Peyer's patch (tissue), 4 donors: ENCODE results near the gene BICRA. TPM values are rescaled to one million over a fixed set of nuclear protein-coding genes. Genes with fewer than 3 reads are reported as not detected.

Source experiments
- DNase-seq, 3 donors: peaks; one replicate each; pipeline ENCODE4 v3.0.0-alpha.2; 2017 to 2019
- H3K27ac ChIP-seq, 4 donors: fragments of 200-600 bp; sonication (generic); one replicate each; pipeline ENCODE4 v1.5.1; 2016 to 2019
- H3K27me3 ChIP-seq, 2 donors: fragments of 200-600 bp; sonication (generic); one replicate each; pipeline ENCODE4 v1.5.1; 2019
- H3K36me3 ChIP-seq, 3 donors: fragments of 200-600 bp; sonication (generic); one replicate each; pipeline ENCODE4 v1.5.1; 2016 to 2019
- H3K4me1 ChIP-seq, 4 donors: fragments of 200-600 bp; sonication (generic); one replicate each; pipeline ENCODE4 v1.5.1; 2016 to 2019
- H3K4me3 ChIP-seq, 4 donors: fragments of 200-600 bp; sonication (generic); 1 replicate in 3 of 4; 2 replicates in 1 of 4; pipeline ENCODE4 v1.5.1; 2016 to 2019; ENCODE audit warnings: mild to moderate bottlenecking in 1 of 4
- H3K9me3 ChIP-seq, 4 donors: fragments of 200-600 bp; sonication (generic); one replicate each; pipeline ENCODE4 v1.5.1; 2016 to 2019; ENCODE audit warnings: mild to moderate bottlenecking in 1 of 4
- CTCF ChIP-seq, 6 experiments: fragments of 450-650 bp in 4 of 6; fragments of 200-600 bp in 2 of 6; sonication (generic) in 1 of 6; IDR thresholded peaks; one replicate each; pipeline ENCODE4 v1.5.1; 2017 to 2019; ENCODE audit warnings: antibody characterized with exemption in 6 of 6, mild to moderate bottlenecking in 3 of 6, moderate library complexity in 1 of 6
- POLR2A ChIP-seq, 2 donors: fragments of 450-650 bp; IDR thresholded peaks; one replicate each; pipeline ENCODE4 v1.5.1; 2017; ENCODE audit warnings: antibody characterized with exemption in 2 of 2, mild to moderate bottlenecking in 2 of 2, moderate library complexity in 2 of 2
- total RNA-seq, 4 donors: library from RNA; depleted of rRNA; stranded (reverse); fragments of >200 nt; gene quantifications; one replicate each; pipeline ENCODE4 v1.1.0, GENCODE V29; 2016

BICRA gene
- total RNA-seq, 4 donors from 2014 or later = 8.2 to 14.9 (median 13.3) TPM

GRCh38 chr19:47614559-47614958 lies 5.6 kb downstream of the BICRA start:
- H3K36me3 ChIP-seq = no peaks in the 10 kb centered on the region
- TF ChIP-seq CTCF (IDR thresholded peaks at IDR 0.05) (no peak), POLR2A (IDR thresholded peaks at IDR 0.05) (no peak)
- H3K4me3 ChIP-seq = no peak overlapping the region
- DNase-seq = no peak
- H3K27ac ChIP-seq = no peak overlapping the region
- peaks cover 0 to 46% (median 12%) of the 10 kb centered on the region in 4 donors for H3K4me1 ChIP-seq
- H3K9me3 ChIP-seq = no peaks in the 10 kb centered on the region
- H3K27me3 ChIP-seq = no peaks in the 10 kb centered on the region

GRCh38 chr19:47615230-47615629 lies 6.3 kb downstream of the BICRA start:
- H3K9me3 ChIP-seq = no peaks in the 10 kb centered on the region
- no peaks in the 10 kb centered on the region for H3K27me3 ChIP-seq
- no peak overlapping the region for H3K27ac ChIP-seq
- no peaks in the 10 kb centered on the region for H3K36me3 ChIP-seq
- no peak for DNase-seq
- no peak for TF ChIP-seq POLR2A (IDR thresholded peaks at IDR 0.05)
- TF ChIP-seq CTCF (IDR thresholded peaks at IDR 0.05) = no peak
- peaks cover 0 to 53% (median 10%) of the 10 kb centered on the region in 4 donors for H3K4me1 ChIP-seq
- no peak overlapping the region for H3K4me3 ChIP-seq

GRCh38 chr19:47615714-47616113 lies 6.8 kb downstream of the BICRA start:
- Histone ChIP-seq H3K9me3 (no peaks in the 10 kb centered on the region), H3K4me1 (peaks cover 0 to 49% (median 6%) of the 10 kb centered on the region in 4 donors), H3K4me3 (no peak overlapping the region), H3K27me3 (no peaks in the 10 kb centered on the region), H3K27ac (no peak overlapping the region), H3K36me3 (no peaks in the 10 kb centered on the region)
- DNase-seq = no peak
- TF ChIP-seq CTCF (IDR thresholded peaks at IDR 0.05) (no peak), POLR2A (IDR thresholded peaks at IDR 0.05) (no peak)

- no peaks in the 10 kb centered on the region for H3K27me3 ChIP-seq
- H3K27ac ChIP-seq = peak overlapping the region in 1 of 4 donors; percentile 19
- H3K36me3 ChIP-seq = no peaks in the 10 kb centered on the region
- H3K4me1 ChIP-seq = peaks cover 0 to 34% (median 4%) of the 10 kb centered on the region in 4 donors
- peak in 2 of 3 donors; percentile 77 to 79 for DNase-seq
- no peaks in the 10 kb centered on the region for H3K9me3 ChIP-seq
- no peak for TF ChIP-seq POLR2A (IDR thresholded peaks at IDR 0.05)
- TF ChIP-seq CTCF (IDR thresholded peaks at IDR 0.05) = no peak
- H3K4me3 ChIP-seq = no peak overlapping the region
Observed at GRCh38 chr19:47618771-47619170, 9.8 kb downstream of the BICRA start.

GRCh38 chr19:47619763-47620162 lies 10.8 kb downstream of the BICRA start:
- Histone ChIP-seq H3K27ac (no peak overlapping the region), H3K4me1 (peaks cover 0 to 43% (median 4%) of the 10 kb centered on the region in 4 donors), H3K36me3 (no peaks in the 10 kb centered on the region), H3K9me3 (no peaks in the 10 kb centered on the region), H3K27me3 (no peaks in the 10 kb centered on the region), H3K4me3 (no peak overlapping the region)
- TF ChIP-seq CTCF (IDR thresholded peaks at IDR 0.05) = no peak
- TF ChIP-seq POLR2A (IDR thresholded peaks at IDR 0.05) = no peak
- DNase-seq = peak in 1 of 3 donors; percentile 69
